Measurements from ENCODE around the gene ZDHHC6. TPM values are rescaled to one million over a fixed set of nuclear protein-coding genes. Genes with fewer than 3 reads are reported as not detected.

Gene ZDHHC6
- total RNA-seq, 3 donors from 2014 or later (not counting 1 experiment from before 2014, with no cell fraction given) = 29.1 to 36.1 (median 30.2) TPM

DNA sequence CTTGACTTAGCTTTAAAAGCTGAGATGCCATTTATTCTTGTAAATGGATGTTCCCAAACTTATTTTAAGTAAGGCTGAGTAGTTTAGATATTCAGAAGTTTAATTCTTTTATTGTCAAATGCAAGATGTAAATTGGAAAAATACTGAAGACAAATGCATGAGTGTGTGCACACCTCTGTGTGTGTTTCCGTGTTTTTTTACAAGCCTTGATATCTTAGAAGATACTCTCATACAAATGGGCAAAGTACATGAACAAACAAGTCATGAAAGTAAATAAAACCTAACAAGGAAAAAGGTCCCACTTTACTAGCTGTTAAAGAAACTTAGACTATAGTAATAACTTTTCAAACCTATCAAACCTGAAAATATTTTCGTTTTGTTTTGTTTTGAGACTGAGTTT lies 43.8 kb downstream of the ZDHHC6 start:
- Mint-ChIP-seq H3K36me3 (peaks cover 16% of the 10 kb centered on the region), H3K4me3 (no peak overlapping the region), H3K27ac (no peak overlapping the region), H3K4me1 (peaks cover 4 to 5% of the 10 kb centered on the region in 2 donors), H3K9me3 (no peaks in the 10 kb centered on the region), H3K27me3 (ENCODE audit: low read depth in 2 of 2) (no peaks in the 10 kb centered on the region)
- no peak for ATAC-seq
- no peaks in the 10 kb centered on the region for H3K4me1 ChIP-seq (ENCODE audit: control insufficient read depth, insufficient read depth, low read length)
- intact Hi-C loops (cut with micrococcal nuclease) = no loop called here
- TF ChIP-seq, protein P1, sequence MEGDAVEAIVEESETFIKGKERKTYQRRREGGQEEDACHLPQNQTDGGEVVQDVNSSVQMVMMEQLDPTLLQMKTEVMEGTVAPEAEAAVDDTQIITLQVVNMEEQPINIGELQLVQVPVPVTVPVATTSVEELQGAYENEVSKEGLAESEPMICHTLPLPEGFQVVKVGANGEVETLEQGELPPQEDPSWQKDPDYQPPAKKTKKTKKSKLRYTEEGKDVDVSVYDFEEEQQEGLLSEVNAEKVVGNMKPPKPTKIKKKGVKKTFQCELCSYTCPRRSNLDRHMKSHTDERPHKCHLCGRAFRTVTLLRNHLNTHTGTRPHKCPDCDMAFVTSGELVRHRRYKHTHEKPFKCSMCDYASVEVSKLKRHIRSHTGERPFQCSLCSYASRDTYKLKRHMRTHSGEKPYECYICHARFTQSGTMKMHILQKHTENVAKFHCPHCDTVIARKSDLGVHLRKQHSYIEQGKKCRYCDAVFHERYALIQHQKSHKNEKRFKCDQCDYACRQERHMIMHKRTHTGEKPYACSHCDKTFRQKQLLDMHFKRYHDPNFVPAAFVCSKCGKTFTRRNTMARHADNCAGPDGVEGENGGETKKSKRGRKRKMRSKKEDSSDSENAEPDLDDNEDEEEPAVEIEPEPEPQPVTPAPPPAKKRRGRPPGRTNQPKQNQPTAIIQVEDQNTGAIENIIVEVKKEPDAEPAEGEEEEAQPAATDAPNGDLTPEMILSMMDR (IDR thresholded peaks at IDR 0.05) = no peak
- no peaks in the 10 kb centered on the region for H3K27me3 ChIP-seq (ENCODE audit: control insufficient read depth, insufficient read depth, low read length)
- 100% methylated on average over 2 of the region's 2 CpGs for WGBS (ENCODE audit: insufficient coverage)
- H3K9me3 ChIP-seq (ENCODE audit: control insufficient read depth, insufficient read depth, low read length) = no peaks in the 10 kb centered on the region
- DNase-seq = no peak
- H3K4me3 ChIP-seq (ENCODE audit: low read length) = no peak overlapping the region
- H3K36me3 ChIP-seq (ENCODE audit: control insufficient read depth, insufficient read depth, low read length) = peaks cover 75% of the 10 kb centered on the region
- no peak overlapping the region for H3K27ac ChIP-seq (ENCODE audit: low read length)

DNA sequence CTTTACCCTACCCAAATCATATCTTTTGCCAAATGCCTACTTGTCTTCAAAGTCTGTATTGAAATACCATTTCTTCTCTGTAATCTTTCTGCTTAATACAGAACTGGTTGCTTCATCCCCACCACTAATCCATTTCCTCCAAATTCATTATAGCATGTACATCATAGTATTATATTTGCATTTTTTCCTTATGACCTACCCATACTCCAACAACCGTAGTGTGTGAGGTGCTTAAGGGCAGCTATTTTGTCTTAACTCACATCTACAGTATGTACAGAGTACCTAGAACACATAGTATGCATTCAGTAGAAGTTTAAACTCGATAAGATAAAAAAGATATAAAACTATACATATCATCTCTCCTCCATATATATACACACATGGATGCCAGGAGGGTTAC lies 49.1 kb downstream of the ZDHHC6 start:
- Mint-ChIP-seq H3K27me3 (ENCODE audit: low read depth in 2 of 2) (no peaks in the 10 kb centered on the region), H3K4me1 (peaks cover 11 to 16% of the 10 kb centered on the region in 2 donors), H3K4me3 (no peak overlapping the region), H3K36me3 (no peaks in the 10 kb centered on the region), H3K27ac (no peak overlapping the region), H3K9me3 (no peaks in the 10 kb centered on the region)
- Histone ChIP-seq H3K9me3 (ENCODE audit: control insufficient read depth, insufficient read depth, low read length) (no peaks in the 10 kb centered on the region), H3K27ac (ENCODE audit: low read length) (no peak overlapping the region), H3K27me3 (ENCODE audit: control insufficient read depth, insufficient read depth, low read length) (no peaks in the 10 kb centered on the region), H3K36me3 (ENCODE audit: control insufficient read depth, insufficient read depth, low read length) (peaks cover 51% of the 10 kb centered on the region), H3K4me3 (ENCODE audit: low read length) (no peak overlapping the region), H3K4me1 (ENCODE audit: control insufficient read depth, insufficient read depth, low read length) (no peaks in the 10 kb centered on the region)
- intact Hi-C loops (cut with micrococcal nuclease) = no loop called here
- no peak for DNase-seq
- TF ChIP-seq, protein P1 (IDR thresholded peaks at IDR 0.05) = no peak
- WGBS (ENCODE audit: insufficient coverage) = no CpG with 5 or more reads among the region's 2 CpGs
- no peak for ATAC-seq

- no peaks in the 10 kb centered on the region for H3K36me3 Mint-ChIP-seq
- H3K27me3 ChIP-seq (ENCODE audit: control insufficient read depth, insufficient read depth, low read length) = no peaks in the 10 kb centered on the region
- H3K27ac ChIP-seq (ENCODE audit: low read length) = no peak overlapping the region
- H3K4me3 Mint-ChIP-seq = no peak overlapping the region
- no peaks in the 10 kb centered on the region for H3K9me3 Mint-ChIP-seq
- no peak overlapping the region for H3K4me3 ChIP-seq (ENCODE audit: low read length)
- H3K27me3 Mint-ChIP-seq (ENCODE audit: low read depth in 2 of 2) = no peaks in the 10 kb centered on the region
- H3K4me1 ChIP-seq (ENCODE audit: control insufficient read depth, insufficient read depth, low read length) = peaks cover 2% of the 10 kb centered on the region
- WGBS (ENCODE audit: insufficient coverage) = 99% methylated on average over 5 of the region's 5 CpGs
- ATAC-seq = no peak
- TF ChIP-seq, protein P1 (IDR thresholded peaks at IDR 0.05) = no peak
- no peak for DNase-seq
- peaks cover 40% of the 10 kb centered on the region for H3K36me3 ChIP-seq (ENCODE audit: control insufficient read depth, insufficient read depth, low read length)
- no peak overlapping the region for H3K27ac Mint-ChIP-seq
- H3K4me1 Mint-ChIP-seq = peaks cover 7 to 18% of the 10 kb centered on the region in 2 donors
- H3K9me3 ChIP-seq (ENCODE audit: control insufficient read depth, insufficient read depth, low read length) = no peaks in the 10 kb centered on the region
- intact Hi-C loops (cut with micrococcal nuclease) = no loop called here
Observed at GRCh38 chr10:112395809-112396530, 50.7 kb downstream of the ZDHHC6 start.

DNA sequence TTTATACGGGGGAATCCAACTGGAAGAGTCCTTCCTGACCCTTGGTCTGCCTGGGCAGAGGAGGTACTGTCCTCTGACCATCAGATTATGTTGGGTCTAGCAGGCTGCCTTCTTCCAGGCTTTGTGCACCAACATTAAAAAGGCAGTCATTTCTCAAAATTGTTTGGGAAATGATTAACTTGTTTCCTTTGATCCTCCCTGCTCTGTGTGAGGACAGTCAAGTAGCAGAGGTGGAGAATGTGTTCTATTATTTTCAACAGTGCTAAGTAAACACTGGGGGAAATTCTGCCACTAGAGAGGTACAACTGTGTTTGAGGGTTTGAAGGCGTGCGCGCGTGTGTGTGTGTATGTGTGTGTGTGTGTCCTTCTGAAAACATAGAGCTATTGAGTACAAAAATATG lies 52.2 kb downstream of the ZDHHC6 start:
- Mint-ChIP-seq H3K27ac (no peak overlapping the region), H3K4me3 (no peak overlapping the region), H3K36me3 (no peaks in the 10 kb centered on the region), H3K27me3 (ENCODE audit: low read depth in 2 of 2) (no peaks in the 10 kb centered on the region), H3K4me1 (peaks cover 19 to 29% of the 10 kb centered on the region in 2 donors), H3K9me3 (no peaks in the 10 kb centered on the region)
- 98% methylated on average over 5 of the region's 5 CpGs for WGBS (ENCODE audit: insufficient coverage)
- ATAC-seq (no peak), DNase-seq (no peak)
- H3K27ac ChIP-seq (ENCODE audit: low read length) = no peak overlapping the region
- peaks cover 8% of the 10 kb centered on the region for H3K4me1 ChIP-seq (ENCODE audit: control insufficient read depth, insufficient read depth, low read length)
- H3K36me3 ChIP-seq (ENCODE audit: control insufficient read depth, insufficient read depth, low read length) = peaks cover 28% of the 10 kb centered on the region
- no peak overlapping the region for H3K4me3 ChIP-seq (ENCODE audit: low read length)
- intact Hi-C loops (cut with micrococcal nuclease) = no loop called here
- TF ChIP-seq, protein P1 (IDR thresholded peaks at IDR 0.05) = no peak
- no peaks in the 10 kb centered on the region for H3K9me3 ChIP-seq (ENCODE audit: control insufficient read depth, insufficient read depth, low read length)
- H3K27me3 ChIP-seq (ENCODE audit: control insufficient read depth, insufficient read depth, low read length) = no peaks in the 10 kb centered on the region

Measured in natural killer cell (primary cell).